GM12874 (cell line): Measurements from ENCODE around the gene OLFM2.

Source experiments
- TF ChIP-seq, protein P1 (sequence below): IDR thresholded peaks from 2 replicates; pipeline ENCODE4 v1.5.1; 2011; ENCODE audit warnings: low read depth, mild to moderate bottlenecking, control low read depth, low read length, moderate library complexity; ENCODE audit not compliant: insufficient read depth

The OLFM2 gene

DNA sequence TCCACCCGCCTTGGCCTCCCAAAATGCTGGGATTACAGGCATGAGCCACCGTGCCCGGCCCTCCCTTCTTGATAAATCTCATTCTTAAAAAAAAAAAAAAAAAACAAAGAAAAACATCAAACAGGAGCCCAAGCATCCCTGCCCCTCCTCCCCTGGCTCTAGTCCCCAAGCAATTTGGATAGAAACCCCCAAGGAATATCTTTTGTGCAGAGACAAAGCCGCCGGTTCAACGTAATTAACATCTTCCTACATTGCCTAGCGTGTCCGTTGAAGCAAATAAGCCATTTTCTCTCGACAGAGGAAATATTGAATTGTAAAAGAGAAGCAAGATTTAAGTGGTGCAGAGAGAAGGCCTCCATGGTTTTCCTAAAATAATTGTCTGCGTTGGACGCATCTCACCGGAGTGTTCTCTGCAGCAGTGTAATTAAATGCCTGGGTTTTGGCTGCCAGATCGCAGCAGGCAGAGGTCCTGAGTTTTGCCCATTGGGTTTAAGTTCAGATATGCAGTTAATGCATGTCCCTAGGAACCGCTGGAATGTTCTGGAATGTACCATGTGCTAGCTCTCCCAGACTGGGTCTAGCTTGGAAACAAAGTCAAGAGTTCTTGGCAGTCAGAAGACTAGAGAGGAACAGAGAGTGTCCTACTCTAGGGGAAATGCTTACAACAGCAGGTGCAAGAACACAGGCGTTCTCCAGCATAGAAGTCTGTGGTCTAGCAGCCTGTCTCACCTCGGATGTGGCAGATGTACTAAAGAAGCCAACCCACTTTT lies 70.4 kb downstream of the OLFM2 start:
- TF ChIP-seq, protein P1, sequence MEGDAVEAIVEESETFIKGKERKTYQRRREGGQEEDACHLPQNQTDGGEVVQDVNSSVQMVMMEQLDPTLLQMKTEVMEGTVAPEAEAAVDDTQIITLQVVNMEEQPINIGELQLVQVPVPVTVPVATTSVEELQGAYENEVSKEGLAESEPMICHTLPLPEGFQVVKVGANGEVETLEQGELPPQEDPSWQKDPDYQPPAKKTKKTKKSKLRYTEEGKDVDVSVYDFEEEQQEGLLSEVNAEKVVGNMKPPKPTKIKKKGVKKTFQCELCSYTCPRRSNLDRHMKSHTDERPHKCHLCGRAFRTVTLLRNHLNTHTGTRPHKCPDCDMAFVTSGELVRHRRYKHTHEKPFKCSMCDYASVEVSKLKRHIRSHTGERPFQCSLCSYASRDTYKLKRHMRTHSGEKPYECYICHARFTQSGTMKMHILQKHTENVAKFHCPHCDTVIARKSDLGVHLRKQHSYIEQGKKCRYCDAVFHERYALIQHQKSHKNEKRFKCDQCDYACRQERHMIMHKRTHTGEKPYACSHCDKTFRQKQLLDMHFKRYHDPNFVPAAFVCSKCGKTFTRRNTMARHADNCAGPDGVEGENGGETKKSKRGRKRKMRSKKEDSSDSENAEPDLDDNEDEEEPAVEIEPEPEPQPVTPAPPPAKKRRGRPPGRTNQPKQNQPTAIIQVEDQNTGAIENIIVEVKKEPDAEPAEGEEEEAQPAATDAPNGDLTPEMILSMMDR = no peak

- TF ChIP-seq, protein P1 = no peak
Measured at GRCh38 chr19:9863759-9864158, 72.6 kb downstream of the OLFM2 start.

GRCh38 chr19:9862938-9863337 lies 73.4 kb downstream of the OLFM2 start:
- TF ChIP-seq, protein P1 = no peak

GRCh38 chr19:9861503-9861902 lies 74.8 kb downstream of the OLFM2 start:
- TF ChIP-seq, protein P1 = no peak

DNA sequence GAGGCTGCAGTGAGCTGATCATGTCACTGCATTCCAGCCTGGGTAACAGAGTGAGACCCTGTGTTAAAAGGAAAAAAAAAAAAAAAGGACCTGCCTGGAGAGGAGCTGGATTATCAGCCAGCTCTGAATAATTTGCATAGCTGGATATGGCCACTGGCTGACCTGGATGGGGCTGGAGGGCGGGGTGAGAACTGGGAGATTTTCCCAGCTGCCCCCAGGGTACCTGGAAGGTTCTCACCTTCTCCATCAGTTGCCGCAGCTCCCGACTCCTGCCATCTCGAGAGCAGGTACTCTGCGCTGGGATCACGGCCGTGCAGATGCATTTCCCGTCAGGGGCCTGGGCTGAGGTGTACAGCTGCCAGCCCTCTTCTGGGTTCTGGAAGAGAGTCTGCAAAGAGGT lies 75.9 kb downstream of the OLFM2 start:
- TF ChIP-seq, protein P1 = no peak

- TF ChIP-seq, protein P1 = no peak
Measured at GRCh38 chr19:9858766-9859165, 77.5 kb downstream of the OLFM2 start.

- TF ChIP-seq, protein P1 = no peak
Measured at GRCh38 chr19:9857920-9858746, 78.2 kb downstream of the OLFM2 start.
